Esophagus muscularis mucosa (tissue), 4 donors: ENCODE results near the gene UNC45A.

Experiments used
- EP300 ChIP-seq: sonication (generic); formaldehyde crosslinking; IDR thresholded peaks from one replicate; pipeline ENCODE4 v1.6.1; 2017; ENCODE audit warnings: antibody characterized with exemption
- POLR2A ChIP-seq: fragments of 450-650 bp; IDR thresholded peaks from one replicate; pipeline ENCODE4 v1.6.1; 2017; ENCODE audit warnings: antibody characterized with exemption, moderate library complexity, mild to moderate bottlenecking, low read depth
- POLR2AphosphoS5 ChIP-seq, 2 donors: sonication (generic); formaldehyde crosslinking; IDR thresholded peaks; one replicate each; pipeline ENCODE4 v1.6.1; 2017; ENCODE audit warnings: antibody characterized with exemption in 2 of 2
- TF ChIP-seq, protein P1 (sequence below), 3 experiments: fragments of 200-600 bp in 2 of 3; fragments of 450-650 bp in 1 of 3; sonication (generic) in 2 of 3; IDR thresholded peaks; one replicate each; pipeline ENCODE4 v1.5.1; 2017 to 2019; ENCODE audit warnings: antibody characterized with exemption in 3 of 3, mild to moderate bottlenecking in 2 of 3, moderate library complexity in 1 of 3

DNA sequence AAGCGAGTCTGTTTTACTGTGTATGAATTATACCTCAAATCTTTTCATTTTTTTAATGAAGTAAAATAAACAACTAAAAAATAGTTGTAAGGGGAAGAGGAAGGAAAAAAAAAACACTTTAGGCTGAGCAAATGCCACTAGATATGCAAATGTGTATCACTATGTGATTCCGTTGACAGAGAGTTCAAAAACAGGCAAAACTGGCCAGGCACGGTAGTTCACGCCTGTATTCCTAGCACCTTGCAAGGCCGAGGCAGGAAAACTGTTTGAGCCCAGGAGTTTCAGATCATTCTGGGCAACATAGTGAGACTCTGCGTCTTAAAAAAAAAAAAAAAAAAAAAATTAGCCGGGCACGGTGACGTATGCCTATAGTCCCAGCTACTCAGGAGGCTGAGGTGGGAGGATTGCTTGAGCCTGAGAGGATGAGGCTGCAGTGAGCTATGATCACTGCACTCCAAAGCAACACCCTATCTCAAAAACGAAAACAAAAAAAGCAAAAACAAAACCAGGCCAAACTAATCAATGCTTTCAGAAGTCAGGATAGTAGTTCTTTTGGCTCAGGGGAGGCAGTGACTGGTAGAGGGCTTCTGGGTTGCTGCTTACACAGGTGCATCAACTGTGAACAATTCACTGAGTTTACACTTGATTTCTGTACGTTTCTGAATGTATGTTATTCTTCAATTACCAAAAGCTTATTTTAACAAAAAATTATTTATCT, 51.9 kb downstream of the UNC45A start:
- TF ChIP-seq POLR2AphosphoS5 (IDR thresholded peaks at IDR 0.05) (no peak), POLR2A (no peak), EP300 (no peak)
- TF ChIP-seq, protein P1, sequence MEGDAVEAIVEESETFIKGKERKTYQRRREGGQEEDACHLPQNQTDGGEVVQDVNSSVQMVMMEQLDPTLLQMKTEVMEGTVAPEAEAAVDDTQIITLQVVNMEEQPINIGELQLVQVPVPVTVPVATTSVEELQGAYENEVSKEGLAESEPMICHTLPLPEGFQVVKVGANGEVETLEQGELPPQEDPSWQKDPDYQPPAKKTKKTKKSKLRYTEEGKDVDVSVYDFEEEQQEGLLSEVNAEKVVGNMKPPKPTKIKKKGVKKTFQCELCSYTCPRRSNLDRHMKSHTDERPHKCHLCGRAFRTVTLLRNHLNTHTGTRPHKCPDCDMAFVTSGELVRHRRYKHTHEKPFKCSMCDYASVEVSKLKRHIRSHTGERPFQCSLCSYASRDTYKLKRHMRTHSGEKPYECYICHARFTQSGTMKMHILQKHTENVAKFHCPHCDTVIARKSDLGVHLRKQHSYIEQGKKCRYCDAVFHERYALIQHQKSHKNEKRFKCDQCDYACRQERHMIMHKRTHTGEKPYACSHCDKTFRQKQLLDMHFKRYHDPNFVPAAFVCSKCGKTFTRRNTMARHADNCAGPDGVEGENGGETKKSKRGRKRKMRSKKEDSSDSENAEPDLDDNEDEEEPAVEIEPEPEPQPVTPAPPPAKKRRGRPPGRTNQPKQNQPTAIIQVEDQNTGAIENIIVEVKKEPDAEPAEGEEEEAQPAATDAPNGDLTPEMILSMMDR (IDR thresholded peaks at IDR 0.05) = no peak
